PC-9 (cell line): ENCODE results near the gene NPW.

Source experiments
- EZH2 ChIP-seq: fragments of 200-600 bp; sonication (generic); IDR thresholded peaks from 2 replicates; pipeline ENCODE4 v1.8.0; 2017; ENCODE audit warnings: antibody characterized with exemption, low read depth
- TF ChIP-seq, protein P1 (sequence below): fragments of 200-600 bp; sonication (generic); conservative IDR thresholded peaks from 2 replicates; pipeline ENCODE4 v1.6.1; 2017; ENCODE audit warnings: mixed run types, antibody characterized with exemption, mild to moderate bottlenecking, moderate library complexity

DNA sequence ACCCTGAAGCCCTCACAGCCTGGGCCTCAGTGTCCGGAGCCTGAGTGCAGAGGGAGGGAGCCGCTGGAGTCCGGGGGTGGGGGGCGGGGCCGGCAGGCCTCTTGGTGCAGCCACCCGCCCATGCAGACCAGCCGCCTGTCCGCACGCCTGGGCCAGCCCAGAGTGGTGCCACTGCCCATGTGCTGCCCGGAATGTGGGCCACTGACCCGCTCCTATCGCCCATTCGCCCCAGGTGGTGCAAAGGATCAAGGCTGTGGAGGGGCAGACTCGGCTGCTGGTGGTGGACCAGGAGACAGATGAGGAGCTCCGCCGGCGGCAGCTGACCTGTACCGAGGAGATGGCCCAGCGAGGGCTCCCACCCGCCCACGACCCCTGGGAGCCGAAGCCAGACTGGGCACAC is 9.8 kb downstream of the NPW start:
- TF ChIP-seq, protein P1, sequence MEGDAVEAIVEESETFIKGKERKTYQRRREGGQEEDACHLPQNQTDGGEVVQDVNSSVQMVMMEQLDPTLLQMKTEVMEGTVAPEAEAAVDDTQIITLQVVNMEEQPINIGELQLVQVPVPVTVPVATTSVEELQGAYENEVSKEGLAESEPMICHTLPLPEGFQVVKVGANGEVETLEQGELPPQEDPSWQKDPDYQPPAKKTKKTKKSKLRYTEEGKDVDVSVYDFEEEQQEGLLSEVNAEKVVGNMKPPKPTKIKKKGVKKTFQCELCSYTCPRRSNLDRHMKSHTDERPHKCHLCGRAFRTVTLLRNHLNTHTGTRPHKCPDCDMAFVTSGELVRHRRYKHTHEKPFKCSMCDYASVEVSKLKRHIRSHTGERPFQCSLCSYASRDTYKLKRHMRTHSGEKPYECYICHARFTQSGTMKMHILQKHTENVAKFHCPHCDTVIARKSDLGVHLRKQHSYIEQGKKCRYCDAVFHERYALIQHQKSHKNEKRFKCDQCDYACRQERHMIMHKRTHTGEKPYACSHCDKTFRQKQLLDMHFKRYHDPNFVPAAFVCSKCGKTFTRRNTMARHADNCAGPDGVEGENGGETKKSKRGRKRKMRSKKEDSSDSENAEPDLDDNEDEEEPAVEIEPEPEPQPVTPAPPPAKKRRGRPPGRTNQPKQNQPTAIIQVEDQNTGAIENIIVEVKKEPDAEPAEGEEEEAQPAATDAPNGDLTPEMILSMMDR = no peak
- no peak for TF ChIP-seq EZH2
